ENCODE results near the gene ARHGAP6. TPM values are rescaled to one million over a fixed set of nuclear protein-coding genes. Genes with fewer than 3 reads are reported as not detected.

Gene ARHGAP6
- total RNA-seq, 1 experiment from 2014 or later: 0.07 TPM

GRCh38 chrX:11355259-11355909, 310.3 kb downstream of the ARHGAP6 start:
- H3K4me3 Mint-ChIP-seq: no peak overlapping the region
- Histone ChIP-seq H3K9me3 (ENCODE audit: control insufficient read depth, low read depth, low read length) (no peaks in the 10 kb centered on the region), H3K56ac (ENCODE audit: insufficient read length, low read depth, low read length) (no peak overlapping the region), H2BK15ac (ENCODE audit: low read depth, low read length) (no peak overlapping the region), H2BK12ac (ENCODE audit: insufficient read length, low read depth, low read length) (no peak overlapping the region), H3K4me1 (ENCODE audit: insufficient read depth, low read length) (no peaks in the 10 kb centered on the region), H2BK20ac (ENCODE audit: low read depth, low read length, poor library complexity, severe bottlenecking) (no peak overlapping the region), H3T11ph (ENCODE audit: low read length) (no peak overlapping the region), H3K23me2 (ENCODE audit: insufficient read length, low read depth, low read length, poor library complexity, severe bottlenecking) (no peaks in the 10 kb centered on the region), H4K5ac (ENCODE audit: insufficient read length, low read depth, low read length) (no peak overlapping the region), H3K14ac (ENCODE audit: insufficient read depth, low read length) (no peak overlapping the region), H3K79me1 (ENCODE audit: insufficient read depth, low read depth, low read length, poor library complexity, severe bottlenecking) (no peaks in the 10 kb centered on the region), H3K79me2 (ENCODE audit: insufficient read depth, low read length) (no peaks in the 10 kb centered on the region), H3K23ac (ENCODE audit: insufficient read length, low read depth, low read length) (no peak overlapping the region), H3K18ac (ENCODE audit: insufficient read length, low read depth, low read length) (no peak overlapping the region), H2AK5ac (ENCODE audit: insufficient read length, low read length) (no peak overlapping the region), H2BK5ac (ENCODE audit: insufficient read length, low read length) (no peak overlapping the region), H2BK120ac (ENCODE audit: low read depth, low read length, poor library complexity, severe bottlenecking) (no peak overlapping the region), H2AFZ (ENCODE audit: low read length) (no peak overlapping the region), H3K27ac (ENCODE audit: insufficient read length, low read depth, low read length) (no peak overlapping the region), H4K20me1 (ENCODE audit: control insufficient read depth, insufficient read depth, insufficient read length) (no peaks in the 10 kb centered on the region), H3K4ac (ENCODE audit: low read depth, low read length) (no peak overlapping the region), H4K8ac (replicated peaks; ENCODE audit: insufficient read length, low read depth, low read length) (no peak overlapping the region), H3K4me2 (ENCODE audit: insufficient read depth, insufficient read length, low read length) (no peak overlapping the region), H3K9ac (ENCODE audit: extremely low read depth, insufficient read length, low read length) (no peak overlapping the region), H4K91ac (ENCODE audit: insufficient read length, low read depth, low read length) (no peak overlapping the region), H3K27me3 (ENCODE audit: insufficient read depth, low read length) (no peaks in the 10 kb centered on the region)
- H3K36me3 Mint-ChIP-seq (ENCODE audit: insufficient read depth in 1 of 3, low read depth in 3 of 3): no peaks in the 10 kb centered on the region; a peak in 1 of 7 replicates
- no peaks in the 10 kb centered on the region; the same call in 1 of the 2 replicates for H3K27me3 Mint-ChIP-seq (ENCODE audit: low read depth)
- DNase-seq: no peak
- peaks cover 33 to 48% of the 10 kb centered on the region in 2 experiments for H3K9me3 Mint-ChIP-seq
- no CpG with 5 or more reads among the region's 4 CpGs for WGBS (ENCODE audit: extremely low coverage, insufficient read length, low lambda C conversion rate)
- no peak overlapping the region for H3K27ac Mint-ChIP-seq
- no peak for TF ChIP-seq CTCF (conservative IDR thresholded peaks at IDR 0.05)
- no peaks in the 10 kb centered on the region for H3K4me1 Mint-ChIP-seq

Data from H9 (cell line).